ENCODE measurements around the gene PDGFA. TPM values are rescaled to one million over a fixed set of nuclear protein-coding genes. Genes with fewer than 3 reads are reported as not detected.

The PDGFA gene
- total RNA-seq, 3 donors from 2014 or later (not counting 1 experiment from before 2014, with no cell fraction given), result 0.86 to 2.0 (median 1.5) TPM

- no peak overlapping the region for H3K27ac Mint-ChIP-seq
- H3K9me3 Mint-ChIP-seq, result no peaks in the 10 kb centered on the region
- no peak overlapping the region for H3K4me3 Mint-ChIP-seq
- Histone ChIP-seq H3K27me3 (ENCODE audit: control insufficient read depth, insufficient read depth, low read length) (no peaks in the 10 kb centered on the region), H3K4me1 (ENCODE audit: control insufficient read depth, insufficient read depth, low read length) (peaks cover 27% of the 10 kb centered on the region), H3K27ac (ENCODE audit: low read length) (no peak overlapping the region), H3K9me3 (ENCODE audit: control insufficient read depth, insufficient read depth, low read length) (no peaks in the 10 kb centered on the region), H3K36me3 (ENCODE audit: control insufficient read depth, insufficient read depth, low read length) (no peaks in the 10 kb centered on the region), H3K4me3 (ENCODE audit: low read length) (no peak overlapping the region)
- no peak for DNase-seq
- no peak for ATAC-seq
- intact Hi-C loops (cut with micrococcal nuclease), result no loop called here
- H3K27me3 Mint-ChIP-seq (ENCODE audit: low read depth in 2 of 2), result peaks cover 0 to 8% of the 10 kb centered on the region in 2 donors
- H3K36me3 Mint-ChIP-seq, result no peaks in the 10 kb centered on the region
- TF ChIP-seq, protein P1, sequence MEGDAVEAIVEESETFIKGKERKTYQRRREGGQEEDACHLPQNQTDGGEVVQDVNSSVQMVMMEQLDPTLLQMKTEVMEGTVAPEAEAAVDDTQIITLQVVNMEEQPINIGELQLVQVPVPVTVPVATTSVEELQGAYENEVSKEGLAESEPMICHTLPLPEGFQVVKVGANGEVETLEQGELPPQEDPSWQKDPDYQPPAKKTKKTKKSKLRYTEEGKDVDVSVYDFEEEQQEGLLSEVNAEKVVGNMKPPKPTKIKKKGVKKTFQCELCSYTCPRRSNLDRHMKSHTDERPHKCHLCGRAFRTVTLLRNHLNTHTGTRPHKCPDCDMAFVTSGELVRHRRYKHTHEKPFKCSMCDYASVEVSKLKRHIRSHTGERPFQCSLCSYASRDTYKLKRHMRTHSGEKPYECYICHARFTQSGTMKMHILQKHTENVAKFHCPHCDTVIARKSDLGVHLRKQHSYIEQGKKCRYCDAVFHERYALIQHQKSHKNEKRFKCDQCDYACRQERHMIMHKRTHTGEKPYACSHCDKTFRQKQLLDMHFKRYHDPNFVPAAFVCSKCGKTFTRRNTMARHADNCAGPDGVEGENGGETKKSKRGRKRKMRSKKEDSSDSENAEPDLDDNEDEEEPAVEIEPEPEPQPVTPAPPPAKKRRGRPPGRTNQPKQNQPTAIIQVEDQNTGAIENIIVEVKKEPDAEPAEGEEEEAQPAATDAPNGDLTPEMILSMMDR (IDR thresholded peaks at IDR 0.05), result no peak
- peaks cover 8 to 10% of the 10 kb centered on the region in 2 donors for H3K4me1 Mint-ChIP-seq
- WGBS (ENCODE audit: insufficient coverage), result 94% methylated on average over 56 of the region's 56 CpGs
These were observed 65.1 kb downstream of the PDGFA start for GRCh38 chr7:454356-455109.

- H3K4me1 ChIP-seq (ENCODE audit: control insufficient read depth, insufficient read depth, low read length), result peaks cover 27% of the 10 kb centered on the region
- Mint-ChIP-seq H3K4me1 (peaks cover 8 to 10% of the 10 kb centered on the region in 2 donors), H3K9me3 (no peaks in the 10 kb centered on the region), H3K27me3 (ENCODE audit: low read depth in 2 of 2) (peaks cover 0 to 15% of the 10 kb centered on the region in 2 donors), H3K27ac (no peak overlapping the region), H3K4me3 (no peak overlapping the region), H3K36me3 (no peaks in the 10 kb centered on the region)
- ATAC-seq (no peak), DNase-seq (no peak)
- no peaks in the 10 kb centered on the region for H3K9me3 ChIP-seq (ENCODE audit: control insufficient read depth, insufficient read depth, low read length)
- H3K27ac ChIP-seq (ENCODE audit: low read length), result no peak overlapping the region
- H3K4me3 ChIP-seq (ENCODE audit: low read length), result no peak overlapping the region
- no peaks in the 10 kb centered on the region for H3K27me3 ChIP-seq (ENCODE audit: control insufficient read depth, insufficient read depth, low read length)
- 88% methylated on average over 27 of the region's 27 CpGs for WGBS (ENCODE audit: insufficient coverage)
- no peaks in the 10 kb centered on the region for H3K36me3 ChIP-seq (ENCODE audit: control insufficient read depth, insufficient read depth, low read length)
- intact Hi-C loops (cut with micrococcal nuclease), result no loop called here
- TF ChIP-seq, protein P1 (IDR thresholded peaks at IDR 0.05), result no peak
These were observed 65.9 kb downstream of the PDGFA start for GRCh38 chr7:453597-454306.

GRCh38 chr7:452791-453455 is 66.7 kb downstream of the PDGFA start:
- no peak for ATAC-seq
- Histone ChIP-seq H3K27me3 (ENCODE audit: control insufficient read depth, insufficient read depth, low read length) (no peaks in the 10 kb centered on the region), H3K4me3 (ENCODE audit: low read length) (no peak overlapping the region), H3K9me3 (ENCODE audit: control insufficient read depth, insufficient read depth, low read length) (no peaks in the 10 kb centered on the region), H3K4me1 (ENCODE audit: control insufficient read depth, insufficient read depth, low read length) (peaks cover 27% of the 10 kb centered on the region), H3K36me3 (ENCODE audit: control insufficient read depth, insufficient read depth, low read length) (no peaks in the 10 kb centered on the region), H3K27ac (ENCODE audit: low read length) (no peak overlapping the region)
- TF ChIP-seq, protein P1 (IDR thresholded peaks at IDR 0.05), result no peak
- WGBS (ENCODE audit: insufficient coverage), result 59% methylated on average over 21 of the region's 21 CpGs
- intact Hi-C loops (cut with micrococcal nuclease), result no loop called here
- H3K4me3 Mint-ChIP-seq, result no peak overlapping the region
- no peak overlapping the region for H3K27ac Mint-ChIP-seq
- peaks cover 8 to 10% of the 10 kb centered on the region in 2 donors for H3K4me1 Mint-ChIP-seq
- DNase-seq, result no peak
- peaks cover 0 to 15% of the 10 kb centered on the region in 2 donors for H3K27me3 Mint-ChIP-seq (ENCODE audit: low read depth in 2 of 2)
- H3K9me3 Mint-ChIP-seq, result no peaks in the 10 kb centered on the region
- no peaks in the 10 kb centered on the region for H3K36me3 Mint-ChIP-seq
